Activated CD4-positive, alpha-beta T cell treated with anti-CD3 and anti-CD28 coated beads for 36 hours (primary cell): ENCODE measurements around the gene AFAP1. TPM values are rescaled to one million over a fixed set of nuclear protein-coding genes. Genes with fewer than 3 reads are reported as not detected.

Source experiments
- ATAC-seq: fragments of 200-7000 bp; cut with Tn5 transposase; one replicate; pipeline ENCODE4 v1.10.0; 2021; ENCODE audit warnings: mild to moderate bottlenecking, moderate library complexity
- CTCF ChIA-PET: fragments of 350-600 bp; sonication (Branson Sonifier 250); formaldehyde crosslinking; loops from one replicate; lab custom pipeline; 2021; ENCODE audit warnings: antibody characterized with exemption; lab: Charles Lee
- POLR2A ChIA-PET: fragments of 350-600 bp; sonication (Branson Sonifier 250); formaldehyde crosslinking; loops from one replicate; lab custom pipeline; 2021; ENCODE audit warnings: antibody characterized with exemption, inconsistent platforms; lab: Charles Lee
- DNase-seq: peaks from one replicate; pipeline ENCODE4 v3.0.0-alpha.2; 2020
- H3K27ac Mint-ChIP-seq: one replicate; pipeline ENCODE4 v1.8.0; 2021; ENCODE audit warnings: mixed read lengths
- H3K27me3 Mint-ChIP-seq: one replicate; pipeline ENCODE4 v1.8.0; 2021; ENCODE audit warnings: mixed read lengths
- H3K36me3 Mint-ChIP-seq: one replicate; pipeline ENCODE4 v1.8.0; 2021; ENCODE audit warnings: low read depth, mixed read lengths
- H3K4me1 Mint-ChIP-seq: one replicate; pipeline ENCODE4 v1.8.0; 2021; ENCODE audit warnings: mixed read lengths
- H3K4me3 Mint-ChIP-seq: one replicate; pipeline ENCODE4 v1.8.0; 2021; ENCODE audit warnings: mild to moderate bottlenecking, moderate library complexity, mixed read lengths
- H3K9me3 Mint-ChIP-seq: one replicate; pipeline ENCODE4 v1.8.0; 2021; ENCODE audit warnings: low read depth, mixed read lengths
- intact Hi-C, 2 experiments: fragments of 100-400 bp; cut with DNase I in 1 of 2; cut with micrococcal nuclease in 1 of 2; formaldehyde crosslinking; loops; one replicate each; pipeline versions ENCODE4 v1.14.2 to v1.15.1; 2022 to 2024; cut with DNase I, micrococcal nuclease
- total RNA-seq, 2 experiments: library from RNA; stranded (reverse); gene quantifications; one replicate each; pipeline ENCODE4 v1.2.3, GENCODE V29; 2021

The AFAP1 gene
- total RNA-seq, 2 experiments from 2014 or later: 27.1 to 27.2 TPM

DNA sequence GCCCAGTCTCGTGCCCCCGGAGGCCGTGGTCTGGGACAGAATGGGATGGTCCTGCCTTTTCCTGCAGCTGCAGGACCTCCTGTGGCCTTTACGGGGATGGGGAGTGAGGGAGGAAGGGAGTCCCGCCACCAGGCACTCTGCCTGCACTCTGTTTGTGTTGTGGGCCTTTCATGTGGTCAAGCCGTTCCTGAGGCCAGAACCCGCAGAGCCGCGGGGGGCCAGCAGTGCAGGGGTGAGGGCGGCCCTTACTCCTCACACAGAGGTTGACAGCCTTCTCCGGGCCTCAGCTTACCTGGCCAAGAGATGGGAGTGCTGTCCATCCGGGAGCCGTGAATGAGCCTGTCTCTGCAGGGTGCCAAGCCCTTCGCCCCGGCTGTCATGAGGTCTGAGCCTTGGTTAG lies 230.7 kb downstream of the AFAP1 start:
- no peaks in the 10 kb centered on the region for H3K9me3 Mint-ChIP-seq
- POLR2A ChIA-PET: no interaction called here
- H3K27ac Mint-ChIP-seq: no peak overlapping the region
- intact Hi-C loops: no loop called here
- H3K27me3 Mint-ChIP-seq: no peaks in the 10 kb centered on the region
- no peak overlapping the region for H3K4me3 Mint-ChIP-seq
- no peaks in the 10 kb centered on the region for H3K4me1 Mint-ChIP-seq
- H3K36me3 Mint-ChIP-seq: no peaks in the 10 kb centered on the region
- DNase-seq (no peak), ATAC-seq (no peak)
- CTCF ChIA-PET: no interaction called here

Other genes with a start within 250 kb of the AFAP1 start
- gene ABLIM2, start 219.0 kb upstream of the AFAP1 start, total RNA-seq: under 1 TPM; 0.58 to 0.64 TPM